HCT116 (cell line): ENCODE results near the gene AKAP9. TPM values are rescaled to one million over a fixed set of nuclear protein-coding genes. Genes with fewer than 3 reads are reported as not detected.

Experiments used
- ATAC-seq: fragments of 200-7000 bp; cut with Tn5 transposase; 2 replicates; pipeline ENCODE4 v1.9.1; 2020; ENCODE audit warnings: mild to moderate bottlenecking, moderate library complexity
- BruUV-seq: library from RNA; stranded (reverse); fragments of 400-500 nt; replicated peaks from 2 replicates; lab custom pipeline; 2021; lab: Mats Ljungman, UMichigan
- CTCF ChIA-PET: fragments of 300-600 bp; sonication (Branson Sonifier 250); formaldehyde crosslinking; loops from one replicate; lab custom pipeline; 2021; ENCODE audit warnings: antibody characterized with exemption; lab: Charles Lee
- POLR2A ChIA-PET: fragments of 300-600, 350-600 bp; sonication (Branson Sonifier 250); formaldehyde crosslinking; loops from one replicate; lab custom pipeline; 2021; ENCODE audit warnings: antibody characterized with exemption; lab: Charles Lee
- RAD21 ChIA-PET, 2 experiments: fragments of 300-600 bp; sonication (Branson Sonifier 250); formaldehyde crosslinking; loops; one replicate each; lab custom pipeline; 2023; ENCODE audit warnings: low total read pairs in 2 of 2; ENCODE audit not compliant: uncharacterized antibody in 2 of 2, unreplicated experiment in 2 of 2, low non-redundant PET in 1 of 2; lab: Charles Lee
- DNase-seq: peaks from one replicate; pipeline ENCODE4 v3.0.0-alpha.2; 2010; ENCODE audit warnings: low read depth, low spot score
- H2AFZ ChIP-seq: fragments of 200-600 bp; shearing (Covaris generic), sonication (generic); 2 replicates; pipeline ENCODE4 v1.6.1; 2017; ENCODE audit warnings: low read depth, mixed run types, mixed read lengths, antibody characterized with exemption, low read length; ENCODE audit not compliant: poor library complexity, severe bottlenecking
- H3K27ac ChIP-seq: 2 replicates; pipeline ENCODE4 v1.5.1; 2012; ENCODE audit warnings: low read depth, low read length
- H3K27me3 ChIP-seq: fragments of 200-600 bp; sonication (generic); 2 replicates; pipeline ENCODE4 v1.6.1; 2016; ENCODE audit warnings: mixed run types, low read length, mixed read lengths; ENCODE audit not compliant: insufficient read depth
- H3K36me3 ChIP-seq, 2 experiments: fragments of 200-500 bp in 1 of 2; fragments of 200-600 bp in 1 of 2; sonication (Bioruptor generic) in 1 of 2; sonication (generic) in 1 of 2; 2 replicates each; pipeline versions ENCODE4 v1.5.1 to v1.6.1; 2014 to 2016; ENCODE audit warnings: low read length in 2 of 2, inconsistent platforms in 1 of 2, mixed read lengths in 1 of 2, mixed run types in 1 of 2; ENCODE audit not compliant: insufficient read depth in 2 of 2, control insufficient read depth in 1 of 2
- H3K4me1 ChIP-seq, 2 experiments: fragments of 200-600 bp in 1 of 2; sonication (generic) in 1 of 2; 2 replicates each; pipeline versions ENCODE4 v1.5.1 to v1.6.1; 2012 to 2017; ENCODE audit warnings: low read length in 2 of 2, inconsistent platforms in 1 of 2, mild to moderate bottlenecking in 1 of 2, mixed read lengths in 1 of 2, mixed run types in 1 of 2, moderate library complexity in 1 of 2; ENCODE audit not compliant: insufficient read depth in 2 of 2, control insufficient read depth in 1 of 2
- H3K4me2 ChIP-seq: fragments of 200-600 bp; sonication (generic); 2 replicates; pipeline ENCODE4 v1.6.1; 2017; ENCODE audit warnings: mixed run types, low read length, mixed read lengths
- H3K4me3 ChIP-seq, 2 experiments: fragments of 200-600 bp in 1 of 2; sonication (generic) in 1 of 2; replicated peaks in 1 of 2; 2 replicates each; pipeline ENCODE4 v1.5.1; 2011 to 2016; ENCODE audit warnings: low read length in 2 of 2, control low read depth in 1 of 2, low read depth in 1 of 2, mild to moderate bottlenecking in 1 of 2, mixed read lengths in 1 of 2, mixed run types in 1 of 2
- H3K79me2 ChIP-seq: fragments of 200-600 bp; sonication (generic); 2 replicates; pipeline ENCODE4 v1.6.1; 2017; ENCODE audit warnings: mild to moderate bottlenecking, mixed run types, low read length, moderate library complexity, mixed read lengths; ENCODE audit not compliant: insufficient read depth
- H3K9ac ChIP-seq: fragments of 200-600 bp; sonication (generic); 2 replicates; pipeline ENCODE4 v1.6.1; 2016; ENCODE audit warnings: low read length, mixed read lengths
- H3K9me2 ChIP-seq: fragments of 200-600 bp; sonication (generic), shearing (Covaris generic); 2 replicates; pipeline ENCODE4 v1.6.1; 2017; ENCODE audit warnings: mixed run types, mild to moderate bottlenecking, moderate library complexity; ENCODE audit not compliant: insufficient read depth
- H3K9me3 ChIP-seq, 2 experiments: fragments of 200-500 bp in 1 of 2; fragments of 200-600 bp in 1 of 2; sonication (Bioruptor generic) in 1 of 2; sonication (generic) in 1 of 2; 2 replicates each; pipeline ENCODE4 v1.6.1; 2014 to 2017; ENCODE audit warnings: low read length in 2 of 2, mixed read lengths in 2 of 2, inconsistent platforms in 1 of 2, low read depth in 1 of 2, mild to moderate bottlenecking in 1 of 2, mixed run types in 1 of 2, moderate library complexity in 1 of 2; ENCODE audit not compliant: control insufficient read depth in 1 of 2, insufficient read depth in 1 of 2
- H4K20me1 ChIP-seq: fragments of 200-600 bp; sonication (generic), shearing (Covaris generic); 2 replicates; pipeline ENCODE4 v1.6.1; 2017; ENCODE audit warnings: mixed run types, mild to moderate bottlenecking, moderate library complexity; ENCODE audit not compliant: insufficient read depth
- ATF3 ChIP-seq: IDR thresholded peaks from 2 replicates; pipeline ENCODE4 v1.6.1; 2012
- CBX3 ChIP-seq: IDR thresholded peaks from 2 replicates; pipeline ENCODE4 v1.6.1; 2012; ENCODE audit warnings: low read depth
- CEBPB ChIP-seq: IDR thresholded peaks from 2 replicates; pipeline ENCODE4 v1.6.1; 2012; ENCODE audit warnings: low read depth
- CTCF ChIP-seq, 3 experiments: fragments of 200-600 bp in 1 of 3; sonication (generic) in 1 of 3; IDR thresholded peaks in 2 of 3; conservative IDR thresholded peaks in 1 of 3; 2 replicates each; pipeline ENCODE4 v1.5.1; 2012 to 2017; ENCODE audit warnings: low read depth in 2 of 3, low read length in 2 of 3, antibody characterized with exemption in 1 of 3, borderline replicate concordance in 1 of 3, control low read depth in 1 of 3, mild to moderate bottlenecking in 1 of 3, mixed read lengths in 1 of 3, mixed run types in 1 of 3, moderate library complexity in 1 of 3; ENCODE audit not compliant: insufficient read depth in 1 of 3
- EZH2phosphoT487 ChIP-seq: fragments of 200-600 bp; IDR thresholded peaks from 2 replicates; pipeline ENCODE4 v1.6.1; 2018; ENCODE audit warnings: antibody characterized with exemption, borderline replicate concordance
- JUND ChIP-seq: IDR thresholded peaks from 2 replicates; pipeline ENCODE4 v1.6.1; 2012
- MAX ChIP-seq: IDR thresholded peaks from 2 replicates; pipeline ENCODE4 v1.6.1; 2012
- POLR2A ChIP-seq: IDR thresholded peaks from 2 replicates; pipeline ENCODE4 v1.7.0; 2011; ENCODE audit warnings: borderline replicate concordance; ENCODE audit not compliant: insufficient read depth, insufficient read length; ENCODE audit errors: extremely low read depth
- POLR2AphosphoS5 ChIP-seq: IDR thresholded peaks from 2 replicates; pipeline ENCODE4 v1.6.1; 2011; ENCODE audit warnings: mild to moderate bottlenecking, low read depth, low read length, moderate library complexity
- RAD21 ChIP-seq: IDR thresholded peaks from 2 replicates; pipeline ENCODE4 v1.6.1; 2012; ENCODE audit warnings: low read depth, mild to moderate bottlenecking
- SP1 ChIP-seq: IDR thresholded peaks from 2 replicates; pipeline ENCODE4 v1.6.1; 2012; ENCODE audit warnings: low read depth
- YY1 ChIP-seq: IDR thresholded peaks from 2 replicates; pipeline ENCODE4 v1.6.1; 2011; ENCODE audit warnings: low read length, low read depth, moderate library complexity, mild to moderate bottlenecking; ENCODE audit not compliant: insufficient replicate concordance; ENCODE audit errors: extremely low read depth
- ZBTB33 ChIP-seq: IDR thresholded peaks from 2 replicates; pipeline ENCODE4 v1.6.1; 2011; ENCODE audit warnings: mild to moderate bottlenecking, low read length, moderate library complexity; ENCODE audit not compliant: insufficient replicate concordance; ENCODE audit errors: extremely low read depth
- ZFX ChIP-seq: fragments of 450-650 bp; IDR thresholded peaks from 2 replicates; pipeline ENCODE4 v1.6.1; 2017
- intact Hi-C: fragments of 100-400 bp; cut with micrococcal nuclease; formaldehyde crosslinking; loops from 2 replicates; pipeline ENCODE4 v1.10.0; 2022
- total RNA-seq: library from RNA; stranded (reverse); gene quantifications from one replicate; pipeline ENCODE4 v1.2.1, GENCODE V29; 2021; ENCODE audit not compliant: unreplicated experiment

AKAP9 gene
- total RNA-seq, 1 experiment from 2014 or later: 32.6 TPM

GRCh38 chr7:91957232-91957631 lies 16.6 kb downstream of the AKAP9 start:
- no peak overlapping the region for H3K4me3 ChIP-seq
- DNase-seq (no peak), ATAC-seq (no peak)
- H4K20me1 ChIP-seq: no peaks in the 10 kb centered on the region
- TF ChIP-seq YY1 (no peak), ATF3 (no peak), RAD21 (no peak), CEBPB (no peak), POLR2AphosphoS5 (no peak), SP1 (no peak), CBX3 (no peak), ZBTB33 (no peak)
- ChIA-PET POLR2A (no interaction called here), RAD21 (interaction anchor here in 1 of 2 experiments (0.6 kb wide), 1 partner anchor 1208 kb away, joined by 3 read pairs; no protein-coding TSS in a partner anchor), CTCF (no interaction called here)
- intact Hi-C loops: no loop called here
- BruUV-seq: no TSS peak
- H3K36me3 ChIP-seq: no peaks in the 10 kb centered on the region
- no peak overlapping the region for H3K4me2 ChIP-seq
- no peaks in the 10 kb centered on the region for H3K9me2 ChIP-seq
- H3K9ac ChIP-seq: no peak overlapping the region
- H3K9me3 ChIP-seq: no peaks in the 10 kb centered on the region
- H3K27ac ChIP-seq: no peak overlapping the region
- H3K27me3 ChIP-seq: no peaks in the 10 kb centered on the region
- no peak overlapping the region for H2AFZ ChIP-seq
- H3K4me1 ChIP-seq: no peaks in the 10 kb centered on the region
- peaks cover 26% of the 10 kb centered on the region for H3K79me2 ChIP-seq

GRCh38 chr7:91957823-91958222 lies 17.2 kb downstream of the AKAP9 start:
- Histone ChIP-seq H3K79me2 (peaks cover 26% of the 10 kb centered on the region), H3K9me2 (no peaks in the 10 kb centered on the region), H3K9ac (no peak overlapping the region), H3K9me3 (no peaks in the 10 kb centered on the region), H3K27ac (no peak overlapping the region), H3K4me3 (no peak overlapping the region), H3K27me3 (no peaks in the 10 kb centered on the region), H3K36me3 (no peaks in the 10 kb centered on the region), H2AFZ (no peak overlapping the region), H3K4me1 (no peaks in the 10 kb centered on the region), H4K20me1 (no peaks in the 10 kb centered on the region), H3K4me2 (no peak overlapping the region)
- BruUV-seq: no TSS peak
- ATAC-seq (no peak), DNase-seq (no peak)
- ChIA-PET POLR2A (no interaction called here), CTCF (no interaction called here), RAD21 (interaction anchor here in 1 of 2 experiments (0.6 kb wide), 1 partner anchor 1208 kb away, joined by 3 read pairs; no protein-coding TSS in a partner anchor)
- intact Hi-C loops: no loop called here
- no peak for TF ChIP-seq CBX3
- TF ChIP-seq POLR2A: no peak
- TF ChIP-seq CEBPB: no peak
- no peak for TF ChIP-seq RAD21
- TF ChIP-seq EZH2phosphoT487: no peak
- TF ChIP-seq YY1: no peak
- no peak for TF ChIP-seq CTCF (IDR thresholded peaks at IDR 0.05 in 2 of 3, conservative IDR thresholded peaks at IDR 0.05 in 1 of 3; ENCODE audit: borderline replicate concordance in 1 of 3, insufficient read depth in 1 of 3, low read depth in 2 of 3, low read length in 2 of 3)
- TF ChIP-seq ZFX: no peak
- no peak for TF ChIP-seq ATF3
- no peak for TF ChIP-seq MAX
- TF ChIP-seq JUND: no peak
